Skeletal muscle cell (primary cell): ENCODE data around the gene STIMATE.
A peak's percentile ranks its signal among the peaks of the same experiment; 100 is the strongest.

Experiments
- DNase-seq: peaks from one replicate; pipeline ENCODE4 v3.0.0-alpha.2; 2010; ENCODE audit warnings: low read depth
- H3K4me3 ChIP-seq: 2 replicates; pipeline ENCODE4 v1.5.1; 2011; ENCODE audit warnings: low read depth, mild to moderate bottlenecking, control low read depth, low read length, moderate library complexity

Gene STIMATE

GRCh38 chr3:52873433-52874159 is 23.8 kb downstream of the STIMATE start:
- H3K4me3 ChIP-seq: no peak overlapping the region
- DNase-seq: peak; percentile 36

GRCh38 chr3:52872245-52872644 is 25.1 kb downstream of the STIMATE start:
- H3K4me3 ChIP-seq: no peak overlapping the region
- no peak for DNase-seq

GRCh38 chr3:52871761-52872160 is 25.6 kb downstream of the STIMATE start:
- no peak overlapping the region for H3K4me3 ChIP-seq
- no peak for DNase-seq

GRCh38 chr3:52870471-52870870 is 26.9 kb downstream of the STIMATE start:
- no peak overlapping the region for H3K4me3 ChIP-seq
- no peak for DNase-seq

GRCh38 chr3:52866427-52866826 is 30.9 kb downstream of the STIMATE start:
- no peak for DNase-seq
- H3K4me3 ChIP-seq: no peak overlapping the region

GRCh38 chr3:52865994-52866393 is 31.4 kb downstream of the STIMATE start:
- no peak for DNase-seq
- H3K4me3 ChIP-seq: no peak overlapping the region

GRCh38 chr3:52860424-52860768 is 37.0 kb downstream of the STIMATE start:
- DNase-seq: no peak
- H3K4me3 ChIP-seq: no peak overlapping the region

GRCh38 chr3:52859686-52860423 is 37.5 kb downstream of the STIMATE start:
- no peak for DNase-seq
- H3K4me3 ChIP-seq: no peak overlapping the region

GRCh38 chr3:52857864-52858263 is 39.5 kb downstream of the STIMATE start:
- no peak for DNase-seq
- no peak overlapping the region for H3K4me3 ChIP-seq

GRCh38 chr3:52857133-52857532 is 40.2 kb downstream of the STIMATE start:
- no peak for DNase-seq
- no peak overlapping the region for H3K4me3 ChIP-seq

- H3K4me3 ChIP-seq: no peak overlapping the region
- no peak for DNase-seq
Observed at GRCh38 chr3:52856666-52857065, 40.7 kb downstream of the STIMATE start.

GRCh38 chr3:52854013-52854412 is 43.3 kb downstream of the STIMATE start:
- no peak overlapping the region for H3K4me3 ChIP-seq
- no peak for DNase-seq

- DNase-seq: no peak
- no peak overlapping the region for H3K4me3 ChIP-seq
Observed at GRCh38 chr3:52852419-52852818, 44.9 kb downstream of the STIMATE start.

GRCh38 chr3:52851348-52851747 is 46.0 kb downstream of the STIMATE start:
- no peak for DNase-seq
- H3K4me3 ChIP-seq: no peak overlapping the region

GRCh38 chr3:52849656-52850055 is 47.7 kb downstream of the STIMATE start:
- no peak for DNase-seq
- H3K4me3 ChIP-seq: no peak overlapping the region

- peak; percentile 66 for DNase-seq
- no peak overlapping the region for H3K4me3 ChIP-seq
Observed at GRCh38 chr3:52848617-52849016, 48.7 kb downstream of the STIMATE start.

- H3K4me3 ChIP-seq: no peak overlapping the region
- DNase-seq: no peak
Observed at GRCh38 chr3:52847726-52848125, 49.6 kb downstream of the STIMATE start.

GRCh38 chr3:52847241-52847640 is 50.1 kb downstream of the STIMATE start:
- H3K4me3 ChIP-seq: no peak overlapping the region
- no peak for DNase-seq

- no peak for DNase-seq
- no peak overlapping the region for H3K4me3 ChIP-seq
Observed at GRCh38 chr3:52846432-52846965, 50.8 kb downstream of the STIMATE start.

GRCh38 chr3:52845691-52846431 is 51.5 kb downstream of the STIMATE start:
- H3K4me3 ChIP-seq: no peak overlapping the region
- no peak for DNase-seq
